ENCODE data around the gene VPS8.

VPS8 gene

GRCh38 chr3:185069037-185070030 is 257.4 kb downstream of the VPS8 start:
- DNase-seq = no peak

- DNase-seq = no peak
Observed at GRCh38 chr3:185070491-185071286, 258.7 kb downstream of the VPS8 start.

GRCh38 chr3:185071287-185071800 is 259.4 kb downstream of the VPS8 start:
- no peak for DNase-seq

- no peak for DNase-seq
Observed at GRCh38 chr3:185075547-185075946, 263.6 kb downstream of the VPS8 start.

GRCh38 chr3:185076219-185076618 is 264.3 kb downstream of the VPS8 start:
- no peak for DNase-seq

- no peak for DNase-seq
Observed at GRCh38 chr3:185079625-185080024, 267.7 kb downstream of the VPS8 start.

- no peak for DNase-seq
Observed at GRCh38 chr3:185081521-185081920, 269.6 kb downstream of the VPS8 start.

- DNase-seq = no peak
Observed at GRCh38 chr3:185082149-185082548, 270.2 kb downstream of the VPS8 start.

GRCh38 chr3:185082829-185083228 is 270.9 kb downstream of the VPS8 start:
- DNase-seq = no peak

- no peak for DNase-seq
Observed at GRCh38 chr3:185084402-185084801, 272.4 kb downstream of the VPS8 start.

- DNase-seq = no peak
Observed at GRCh38 chr3:185084901-185085300, 272.9 kb downstream of the VPS8 start.

GRCh38 chr3:185087419-185087818 is 275.5 kb downstream of the VPS8 start:
- no peak for DNase-seq

GRCh38 chr3:185089343-185089742 is 277.4 kb downstream of the VPS8 start:
- DNase-seq = no peak

- no peak for DNase-seq
Observed at GRCh38 chr3:185089751-185090150, 277.8 kb downstream of the VPS8 start.

GRCh38 chr3:185090811-185091210 is 278.8 kb downstream of the VPS8 start:
- DNase-seq = no peak

- no peak for DNase-seq
Observed at GRCh38 chr3:185093116-185093515, 281.1 kb downstream of the VPS8 start.

GRCh38 chr3:185094697-185095096 is 282.7 kb downstream of the VPS8 start:
- no peak for DNase-seq

Data from activated effector memory CD4-positive, alpha-beta T cell treated with anti-CD3 and anti-CD28 coated beads, Interleukin-2, amount 50 U/mL, for 16 hours (primary cell).